ENCODE data around the gene SPINDOC. TPM values are rescaled to one million over a fixed set of nuclear protein-coding genes. Genes with fewer than 3 reads are reported as not detected.
"Not testable (repeated sequence)": the region's sequence is repeated elsewhere in the genome, so short reads cannot be mapped to it uniquely, and the experiment has no call there.

SPINDOC gene
- total RNA-seq, result 11.3 TPM
- long read RNA-seq, transcript SPINDOC-201 (6 exons, 2,024 nt), result major isoform, 5 of 7 reads
- long read RNA-seq, partial matches to known transcripts, result 0 of 7 reads
- long read RNA-seq, other reads (novel, unspliced or antisense), result 2 of 7 reads

- intact Hi-C loops (cut with DNase I), result loop anchor here (2.0 kb wide), 1 partner anchor 44 kb away; the partner anchor contains the start of gene ZFTA
- peak; percentile 87 for DNase-seq
- ATAC-seq (ENCODE audit: poor library complexity), result peak; percentile 97
Observed at GRCh38 chr11:63813035-63813562, at the start of gene SPINDOC. SPINDOC (plus strand) TSS chr11:63813456; CDS start chr11:63813687, 231 bp downstream.

- DNase-seq (peak; percentile 63), ATAC-seq (ENCODE audit: poor library complexity) (peak; percentile 11)
- intact Hi-C loops (cut with DNase I), result no loop called here
Observed at GRCh38 chr11:63763496-63764339, 49.5 kb upstream of the SPINDOC start.

GRCh38 chr11:63764340-63764678 is 48.9 kb upstream of the SPINDOC start:
- DNase-seq, result no peak
- intact Hi-C loops (cut with DNase I), result no loop called here
- ATAC-seq (ENCODE audit: poor library complexity), result no peak

GRCh38 chr11:63764679-63765647 is 48.3 kb upstream of the SPINDOC start:
- DNase-seq, result no peak
- intact Hi-C loops (cut with DNase I), result no loop called here
- ATAC-seq (ENCODE audit: poor library complexity), result no peak

GRCh38 chr11:63765688-63766241 is 47.5 kb upstream of the SPINDOC start:
- DNase-seq (no peak), ATAC-seq (ENCODE audit: poor library complexity) (no peak)
- intact Hi-C loops (cut with DNase I), result no loop called here

GRCh38 chr11:63766531-63767235 is 46.6 kb upstream of the SPINDOC start:
- intact Hi-C loops (cut with DNase I), result no loop called here
- DNase-seq, result no peak
- ATAC-seq (ENCODE audit: poor library complexity), result no peak

GRCh38 chr11:63767267-63767564 is 46.0 kb upstream of the SPINDOC start:
- ATAC-seq (ENCODE audit: poor library complexity), result no peak
- DNase-seq, result no peak
- intact Hi-C loops (cut with DNase I), result no loop called here

- intact Hi-C loops (cut with DNase I), result loop anchor here (2.0 kb wide), 1 partner anchor 45 kb away; the partner anchor contains the start of gene SPINDOC
- DNase-seq (peak; percentile 68), ATAC-seq (ENCODE audit: poor library complexity) (peak; percentile 32)
Observed at GRCh38 chr11:63767565-63768236, 45.6 kb upstream of the SPINDOC start.

GRCh38 chr11:63768237-63769041 is 44.8 kb upstream of the SPINDOC start, which contains the start of gene ZFTA:
ZFTA (minus strand) TSS chr11:63768775; CDS start chr11:63768622, 153 bp downstream.
- intact Hi-C loops (cut with DNase I), result loop anchor here (2.0 kb wide), 1 partner anchor 44 kb away; the partner anchor contains the start of gene SPINDOC

GRCh38 chr11:63769042-63769713 is 44.1 kb upstream of the SPINDOC start:
- intact Hi-C loops (cut with DNase I), result loop anchor here (2.0 kb wide), 1 partner anchor 44 kb away; the partner anchor contains the start of gene SPINDOC
- ATAC-seq (ENCODE audit: poor library complexity) (peak; percentile 55), DNase-seq (peak; percentile 58)

More at GRCh38 chr11:63768237-63769041, 44.8 kb upstream of the SPINDOC start, which contains the start of gene ZFTA:
- ATAC-seq (ENCODE audit: poor library complexity) (peak; percentile 50), DNase-seq (peak; percentile 80)

GRCh38 chr11:63769714-63770455 is 43.4 kb upstream of the SPINDOC start:
- DNase-seq (no peak), ATAC-seq (ENCODE audit: poor library complexity) (peak; percentile 1)
- intact Hi-C loops (cut with DNase I), result loop anchor here (2.0 kb wide), 1 partner anchor 43 kb away; the partner anchor contains the start of gene SPINDOC

- intact Hi-C loops (cut with DNase I), result no loop called here
- no peak for ATAC-seq (ENCODE audit: poor library complexity)
- DNase-seq, result no peak
Observed at GRCh38 chr11:63770763-63771162, 42.5 kb upstream of the SPINDOC start.

- intact Hi-C loops (cut with DNase I); DNase-seq; ATAC-seq (ENCODE audit: poor library complexity): not testable (repeated sequence)
Observed at GRCh38 chr11:63771741-63772318, 41.4 kb upstream of the SPINDOC start.

- intact Hi-C loops (cut with DNase I), result no loop called here
- ATAC-seq (ENCODE audit: poor library complexity) (no peak), DNase-seq (no peak)
Observed at GRCh38 chr11:63775191-63775590, 38.1 kb upstream of the SPINDOC start.

- intact Hi-C loops (cut with DNase I), result no loop called here
- ATAC-seq (ENCODE audit: poor library complexity) (no peak), DNase-seq (no peak)
Observed at GRCh38 chr11:63779039-63779438, 34.2 kb upstream of the SPINDOC start.

Measured in Right ventricle myocardium superior (tissue), 1 donor.